Gastroesophageal sphincter (tissue), 3 donors: ENCODE data around the gene VPS13D.

ENCODE experiments used
- POLR2A ChIP-seq, 2 donors: fragments of 450-650 bp; IDR thresholded peaks; one replicate each; pipeline ENCODE4 v1.6.1; 2017; ENCODE audit warnings: antibody characterized with exemption in 2 of 2, mild to moderate bottlenecking in 2 of 2, moderate library complexity in 1 of 2
- TF ChIP-seq, protein P1 (sequence below), 4 experiments: fragments of 200-600 bp in 2 of 4; fragments of 450-650 bp in 2 of 4; sonication (generic) in 1 of 4; IDR thresholded peaks; one replicate each; pipeline ENCODE4 v1.5.1; 2017 to 2019; ENCODE audit warnings: antibody characterized with exemption in 4 of 4, mild to moderate bottlenecking in 2 of 4, moderate library complexity in 2 of 4

DNA sequence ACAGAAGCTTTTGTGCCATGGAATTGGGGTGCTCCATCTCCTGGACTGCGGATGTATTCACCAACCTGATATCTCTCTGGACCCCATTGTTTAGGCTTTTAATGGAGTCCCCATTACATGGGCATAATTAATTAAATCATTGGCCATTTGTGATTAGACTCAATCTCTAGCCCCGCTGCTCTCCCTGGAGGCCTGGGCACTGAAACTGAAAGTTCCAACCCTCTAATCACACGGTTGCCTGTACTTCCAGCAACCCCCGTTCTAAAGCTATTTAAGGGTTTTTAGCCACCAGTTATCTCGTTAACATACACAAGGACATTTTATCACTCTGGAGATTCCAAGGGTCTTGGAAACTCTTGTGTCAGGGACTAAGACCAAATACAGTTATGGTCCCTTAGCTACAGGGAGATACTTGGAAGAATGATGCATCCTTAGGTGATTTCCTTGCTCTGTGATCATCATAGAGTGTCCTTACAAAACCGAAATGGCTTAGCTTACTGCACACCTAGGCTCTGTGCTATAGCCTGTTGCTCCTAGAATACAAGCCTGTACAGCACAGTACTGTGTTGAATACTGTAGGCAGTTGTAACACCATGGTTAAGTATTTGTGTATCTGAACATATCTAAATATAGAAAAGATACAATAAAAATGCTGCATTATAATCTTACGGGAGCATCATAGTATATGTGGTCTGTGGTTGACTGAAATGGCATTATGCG lies 71.8 kb downstream of the VPS13D start:
- no peak for TF ChIP-seq POLR2A (IDR thresholded peaks at IDR 0.05)
- TF ChIP-seq, protein P1, sequence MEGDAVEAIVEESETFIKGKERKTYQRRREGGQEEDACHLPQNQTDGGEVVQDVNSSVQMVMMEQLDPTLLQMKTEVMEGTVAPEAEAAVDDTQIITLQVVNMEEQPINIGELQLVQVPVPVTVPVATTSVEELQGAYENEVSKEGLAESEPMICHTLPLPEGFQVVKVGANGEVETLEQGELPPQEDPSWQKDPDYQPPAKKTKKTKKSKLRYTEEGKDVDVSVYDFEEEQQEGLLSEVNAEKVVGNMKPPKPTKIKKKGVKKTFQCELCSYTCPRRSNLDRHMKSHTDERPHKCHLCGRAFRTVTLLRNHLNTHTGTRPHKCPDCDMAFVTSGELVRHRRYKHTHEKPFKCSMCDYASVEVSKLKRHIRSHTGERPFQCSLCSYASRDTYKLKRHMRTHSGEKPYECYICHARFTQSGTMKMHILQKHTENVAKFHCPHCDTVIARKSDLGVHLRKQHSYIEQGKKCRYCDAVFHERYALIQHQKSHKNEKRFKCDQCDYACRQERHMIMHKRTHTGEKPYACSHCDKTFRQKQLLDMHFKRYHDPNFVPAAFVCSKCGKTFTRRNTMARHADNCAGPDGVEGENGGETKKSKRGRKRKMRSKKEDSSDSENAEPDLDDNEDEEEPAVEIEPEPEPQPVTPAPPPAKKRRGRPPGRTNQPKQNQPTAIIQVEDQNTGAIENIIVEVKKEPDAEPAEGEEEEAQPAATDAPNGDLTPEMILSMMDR (IDR thresholded peaks at IDR 0.05) = no peak
